Cerebellar cortex (tissue), 1 donor: ENCODE measurements around the gene DGKZ.

ENCODE experiments used
- DNase-seq: peaks from one replicate; pipeline ENCODE4 v3.0.0-alpha.2; 2015; ENCODE audit warnings: low spot score

DGKZ gene

DNA sequence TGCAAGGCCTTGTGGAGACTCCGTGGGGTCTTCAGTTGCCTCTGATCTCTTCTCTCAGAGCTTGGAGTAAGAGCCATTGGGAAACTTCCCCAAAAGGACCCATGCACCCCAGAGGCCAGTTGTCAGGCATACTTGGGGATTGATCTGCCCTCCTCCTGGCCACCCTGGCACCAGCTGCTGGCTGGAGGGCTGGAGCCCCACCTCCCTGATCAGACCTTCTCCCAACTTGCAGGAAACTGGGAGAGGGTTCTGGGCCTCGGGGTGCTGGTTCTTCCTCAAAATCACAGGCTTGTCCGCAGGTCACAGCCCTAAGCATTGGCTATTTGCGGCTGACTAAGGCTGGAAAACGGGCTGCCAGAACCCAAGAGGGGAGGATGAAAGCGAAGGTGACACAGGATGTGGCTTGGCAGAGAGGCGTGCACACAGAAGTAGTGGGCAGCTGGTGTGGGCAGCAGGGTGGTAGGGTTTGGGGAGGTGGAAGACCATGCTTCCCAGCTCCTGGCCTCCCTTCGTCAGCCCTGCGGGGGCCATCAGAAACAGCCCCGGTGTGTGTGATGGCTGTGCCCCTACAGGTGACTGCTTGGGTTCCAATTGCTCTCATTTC, 1.3 kb upstream of the DGKZ start:
- no peak for DNase-seq

DNA sequence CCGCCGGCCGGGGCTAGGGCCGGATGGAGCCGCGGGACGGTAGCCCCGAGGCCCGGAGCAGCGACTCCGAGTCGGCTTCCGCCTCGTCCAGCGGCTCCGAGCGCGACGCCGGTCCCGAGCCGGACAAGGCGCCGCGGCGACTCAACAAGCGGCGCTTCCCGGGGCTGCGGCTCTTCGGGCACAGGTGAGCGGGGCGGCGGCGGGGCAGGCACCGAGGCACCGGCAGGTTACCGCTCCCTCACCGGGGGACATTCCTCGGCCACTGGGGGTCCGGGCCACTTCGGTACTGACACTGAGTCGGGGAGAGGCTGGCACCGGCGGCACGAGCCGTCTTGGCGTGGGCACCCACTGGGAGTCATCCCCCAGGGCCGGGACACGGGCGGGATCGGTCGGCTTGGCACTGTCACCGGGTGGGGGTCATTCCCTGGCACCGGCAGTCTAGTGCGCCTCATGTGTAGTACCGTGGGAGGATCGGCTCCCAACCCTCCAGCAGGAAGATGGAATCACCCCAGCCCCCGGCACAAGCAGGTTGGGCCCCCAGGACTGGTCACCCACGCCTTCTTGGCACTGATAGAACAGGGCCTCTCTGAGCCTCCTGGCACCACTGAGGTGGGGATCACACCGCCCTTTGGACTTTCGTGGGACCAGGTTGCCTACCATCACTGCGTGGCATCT, 511 bp downstream of the DGKZ start:
- no peak for DNase-seq

DNA sequence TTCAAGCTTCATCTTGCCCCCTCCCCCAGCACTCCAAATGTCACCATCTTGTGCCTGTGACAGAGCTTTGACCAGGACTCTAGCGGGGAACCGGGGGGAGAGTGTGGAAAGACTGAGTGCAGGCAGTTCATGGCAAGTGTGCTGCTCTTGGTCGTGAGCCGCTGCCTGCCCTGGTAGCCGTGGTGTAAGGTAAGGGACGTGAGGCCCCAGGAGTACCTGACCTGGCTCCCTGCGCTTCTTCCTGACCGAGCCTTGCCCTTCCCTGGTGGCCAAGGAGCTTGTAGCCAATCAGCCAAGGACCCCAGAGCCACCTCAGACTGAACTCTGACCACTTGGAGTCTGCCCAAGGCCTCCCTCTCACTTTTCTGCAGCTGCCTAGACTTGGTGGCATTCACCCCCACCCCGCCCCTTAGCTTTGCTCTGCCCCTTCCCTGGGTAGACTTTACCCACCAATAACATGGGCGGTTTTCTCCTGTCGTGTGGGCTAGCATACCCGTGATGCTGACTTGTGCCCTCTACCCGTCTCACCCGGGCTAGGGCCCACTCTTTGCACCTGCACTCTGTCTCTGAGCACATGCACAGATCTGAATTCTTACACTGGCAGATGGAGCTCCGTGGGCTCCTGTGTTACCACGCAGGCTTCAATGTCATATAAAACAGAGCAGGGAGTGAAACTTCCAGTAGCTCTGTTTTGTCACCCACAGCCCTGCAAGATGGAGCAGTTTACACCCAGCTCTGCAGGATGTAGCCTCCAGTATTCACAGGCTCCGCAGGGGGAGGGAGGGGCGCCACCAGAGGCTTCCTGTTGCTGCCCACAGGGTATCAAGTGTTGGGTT, 1.5 kb downstream of the DGKZ start:
- DNase-seq: peak; percentile 26

- peak; percentile 28 for DNase-seq
These were observed 3.4 kb downstream of the DGKZ start for GRCh38 chr11:46350695-46351094.

DNA sequence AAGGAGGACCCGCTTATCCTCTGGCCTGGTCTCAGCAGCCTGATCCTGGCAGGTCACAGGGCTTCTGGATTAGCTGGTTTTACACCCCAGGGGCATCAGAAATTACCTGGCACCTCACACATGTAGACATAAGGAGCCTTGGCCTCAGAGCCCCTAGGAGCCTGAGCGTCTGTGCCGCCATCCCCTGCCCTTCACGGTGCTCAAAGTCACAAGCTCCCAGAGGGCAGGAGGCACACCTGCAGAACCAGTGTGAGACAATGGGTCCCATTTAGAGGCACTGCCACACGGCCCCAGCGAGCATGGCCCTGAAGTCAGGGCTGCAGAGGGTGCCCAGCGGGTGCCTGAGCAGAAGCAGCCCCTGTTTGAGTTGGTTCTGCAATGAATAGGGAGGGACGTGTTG, 3.9 kb downstream of the DGKZ start:
- no peak for DNase-seq

DNA sequence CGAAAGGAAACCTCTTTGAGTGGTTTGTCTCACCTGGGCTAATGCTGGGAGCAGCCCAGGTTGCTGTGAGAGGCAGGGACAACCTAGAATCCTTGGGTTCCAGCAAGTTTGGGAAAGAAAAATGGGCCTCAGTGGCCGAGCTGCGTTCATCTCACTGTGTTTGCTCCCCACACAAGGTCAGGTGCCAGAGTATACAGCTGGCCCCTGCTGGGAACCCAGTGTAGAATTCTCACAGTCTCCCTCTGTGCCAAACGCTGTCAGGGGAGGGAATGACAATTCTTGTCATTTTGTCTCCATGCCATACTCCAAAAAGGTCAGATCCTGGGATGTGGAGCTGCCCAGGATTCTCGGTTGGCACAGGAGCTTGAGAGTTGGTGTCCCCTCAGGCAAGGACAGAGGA, 4.3 kb downstream of the DGKZ start:
- no peak for DNase-seq

- peak; percentile 52 for DNase-seq
These were observed 5.0 kb downstream of the DGKZ start for GRCh38 chr11:46352063-46352841.

- DNase-seq: no peak
These were observed 6.4 kb downstream of the DGKZ start for GRCh38 chr11:46353698-46354097.

DNA sequence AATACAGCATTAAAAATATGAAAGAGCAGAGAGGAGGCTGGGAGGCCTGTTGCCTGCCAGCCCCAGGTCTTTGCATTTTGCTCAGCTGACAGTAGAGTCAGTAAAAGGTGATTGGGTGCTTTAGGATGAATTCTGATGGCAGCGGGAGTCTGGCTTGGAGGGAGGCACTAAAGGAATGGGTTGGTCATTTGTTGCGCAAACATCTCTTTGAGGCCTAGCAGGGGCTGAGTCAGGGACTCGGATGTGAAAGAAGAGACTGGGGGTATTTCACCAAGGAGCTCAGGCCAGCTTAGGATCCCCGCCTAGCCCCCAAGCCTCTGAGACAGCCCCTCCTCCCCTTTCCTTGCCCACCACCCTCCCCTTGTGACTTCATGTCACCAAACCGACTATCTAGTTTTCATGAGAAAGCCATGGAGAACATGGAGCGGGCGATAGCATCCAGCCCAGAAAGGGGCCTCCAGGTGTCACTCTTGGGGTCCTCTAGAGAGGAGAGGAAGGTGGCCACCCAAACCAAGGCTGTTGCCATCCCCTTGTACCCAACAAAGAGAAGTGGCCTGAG, 9.7 kb downstream of the DGKZ start:
- DNase-seq: no peak

- peak; percentile 82 for DNase-seq
These were observed 10.2 kb downstream of the DGKZ start for GRCh38 chr11:46357483-46357936.

- DNase-seq: no peak
These were observed 12.7 kb downstream of the DGKZ start for GRCh38 chr11:46359953-46360352.

DNA sequence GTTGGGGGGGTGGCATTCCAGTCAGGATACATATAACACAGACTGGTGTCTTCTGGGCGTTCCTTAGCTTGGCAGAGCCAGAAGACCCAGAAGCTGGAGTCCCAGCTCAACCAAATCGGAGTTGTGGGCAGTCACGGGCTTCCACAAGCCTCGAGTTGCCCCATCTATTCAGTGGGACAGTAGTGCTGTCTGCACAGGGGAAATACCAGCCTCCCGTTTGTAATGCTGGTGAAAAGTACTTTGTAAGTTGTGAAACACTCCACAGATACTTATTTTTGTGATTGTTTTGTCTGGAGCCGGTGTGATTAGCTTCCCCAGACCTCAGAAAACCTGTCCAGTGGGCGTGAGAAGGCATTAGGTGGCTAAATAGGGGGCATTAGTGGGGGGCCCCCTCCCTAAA, 13.6 kb downstream of the DGKZ start:
- DNase-seq: no peak

- peak; percentile 33 for DNase-seq
These were observed 14.3 kb downstream of the DGKZ start for GRCh38 chr11:46361283-46362155.

- DNase-seq: no peak
These were observed 15.1 kb downstream of the DGKZ start for GRCh38 chr11:46362156-46363030.

GRCh38 chr11:46363031-46363407, 15.8 kb downstream of the DGKZ start:
- no peak for DNase-seq

DNA sequence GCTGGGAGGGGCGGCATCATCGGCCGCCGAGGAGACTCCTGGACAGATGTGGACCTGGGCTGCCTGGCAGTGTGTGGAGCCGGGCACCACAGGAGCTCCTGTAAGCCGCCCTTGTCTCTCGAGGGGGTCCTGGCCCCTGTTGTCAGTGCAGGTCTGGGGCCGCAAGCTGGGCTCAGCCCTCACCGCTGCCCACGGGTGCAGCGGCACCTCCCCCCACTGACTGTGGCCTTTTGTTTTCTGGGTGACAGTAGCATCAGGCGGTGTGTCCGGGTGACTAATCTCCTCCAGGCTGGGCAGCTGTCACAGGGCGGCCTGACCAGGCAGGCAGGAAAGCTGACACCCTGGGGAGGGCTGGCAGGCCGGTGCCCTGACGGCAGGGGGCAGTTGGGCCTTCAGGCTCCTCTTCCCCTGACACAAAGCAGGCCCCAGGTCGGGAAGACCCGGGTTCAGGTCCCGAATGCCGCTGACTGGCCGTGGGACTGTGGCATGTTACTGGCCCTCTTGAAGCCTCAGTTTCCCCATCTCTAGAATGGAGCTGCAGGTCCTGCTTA, 16.3 kb downstream of the DGKZ start:
- DNase-seq: no peak

DNA sequence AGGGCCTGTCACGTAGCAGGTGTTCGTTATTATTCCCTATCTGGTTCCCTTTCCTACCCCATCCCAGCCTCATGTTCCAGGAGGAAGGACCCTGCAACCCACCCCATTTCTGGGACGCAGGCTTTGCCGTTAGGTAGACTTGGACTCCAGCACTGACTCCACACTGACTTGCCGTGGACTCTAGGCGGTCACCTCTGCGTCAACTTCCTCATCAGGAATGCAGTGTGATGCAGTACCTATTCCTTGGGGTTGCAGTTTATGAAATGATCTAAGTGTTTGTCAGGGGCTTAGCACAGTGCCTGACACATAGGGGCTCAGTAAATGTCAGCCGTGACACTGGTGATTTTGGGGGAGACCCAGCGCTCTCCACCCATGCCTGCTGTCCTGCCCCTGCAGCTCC, 16.8 kb downstream of the DGKZ start:
- DNase-seq: no peak

GRCh38 chr11:46364791-46365190, 17.5 kb downstream of the DGKZ start:
- DNase-seq: no peak

DNA sequence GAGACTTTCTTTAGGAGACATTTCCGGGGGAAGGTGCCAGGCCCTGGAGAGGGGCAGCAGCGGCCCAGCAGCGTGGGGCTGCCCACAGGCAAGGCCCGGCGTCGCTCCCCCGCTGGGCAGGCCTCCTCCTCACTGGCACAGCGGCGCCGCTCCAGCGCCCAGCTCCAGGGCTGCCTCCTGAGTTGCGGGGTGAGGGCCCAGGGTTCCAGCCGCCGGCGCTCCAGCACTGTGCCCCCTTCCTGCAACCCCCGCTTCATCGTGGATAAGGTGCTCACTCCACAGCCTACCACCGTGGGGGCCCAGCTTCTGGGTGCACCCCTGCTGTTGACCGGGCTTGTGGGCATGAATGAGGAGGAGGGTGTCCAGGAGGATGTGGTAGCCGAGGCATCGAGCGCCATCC, 19.0 kb downstream of the DGKZ start:
- no peak for DNase-seq
